Adrenal gland (tissue), 5 donors: Measurements from ENCODE around the gene COL6A1.

Source experiments
- CTCF ChIP-seq, 6 experiments: fragments of 450-650 bp in 4 of 6; fragments of 200-600 bp in 2 of 6; sonication (generic) in 1 of 6; IDR thresholded peaks; 1 replicate in 5 of 6; 2 replicates in 1 of 6; pipeline versions ENCODE4 v1.5.1 to v1.8.0; 2016 to 2021; ENCODE audit warnings: antibody characterized with exemption in 6 of 6, mild to moderate bottlenecking in 2 of 6, moderate library complexity in 1 of 6
- POLR2A ChIP-seq, 2 donors: fragments of 450-650 bp; IDR thresholded peaks; one replicate each; pipeline ENCODE4 v1.6.1; 2017; ENCODE audit warnings: antibody characterized with exemption in 2 of 2, mild to moderate bottlenecking in 2 of 2, moderate library complexity in 1 of 2
- donor health status: DM: no; HTN: no; CAD: no.

GRCh38 chr21:45934085-45934484, 47.5 kb upstream of the COL6A1 start:
- TF ChIP-seq CTCF (IDR thresholded peaks at IDR 0.05): no peak
- TF ChIP-seq POLR2A (IDR thresholded peaks at IDR 0.05): no peak
